Memory B cell (primary cell): Measurements from ENCODE around the gene PALLD.
A peak's percentile ranks its signal among the peaks of the same experiment; 100 is the strongest.
"Not testable (repeated sequence)": the region's sequence is repeated elsewhere in the genome, so short reads cannot be mapped to it uniquely, and the experiment has no call there.

ENCODE experiments used
- ATAC-seq: fragments of 150-1000 bp; cut with Tn5 transposase; 2 replicates; pipeline ENCODE4 v1.10.0; 2021; ENCODE audit warnings: low read depth, mild to moderate bottlenecking, moderate library complexity
- DNase-seq, 2 donors: peaks; one replicate each; pipeline ENCODE4 v3.0.0; 2022; ENCODE audit warnings: low spot score in 2 of 2
- H3K27ac Mint-ChIP-seq: one replicate; pipeline ENCODE4 v1.8.0; 2022; ENCODE audit warnings: mild to moderate bottlenecking, moderate library complexity, mixed read lengths
- H3K27me3 Mint-ChIP-seq: one replicate; pipeline ENCODE4 v1.8.0; 2022; ENCODE audit warnings: mixed read lengths
- H3K36me3 Mint-ChIP-seq: one replicate; pipeline ENCODE4 v1.8.0; 2022; ENCODE audit warnings: mild to moderate bottlenecking, mixed read lengths
- H3K4me1 Mint-ChIP-seq: one replicate; pipeline ENCODE4 v1.8.0; 2022; ENCODE audit warnings: mixed read lengths
- H3K4me3 Mint-ChIP-seq: one replicate; pipeline ENCODE4 v1.8.0; 2022; ENCODE audit warnings: mild to moderate bottlenecking, moderate library complexity, mixed read lengths
- H3K9me3 Mint-ChIP-seq: one replicate; pipeline ENCODE4 v1.8.0; 2022; ENCODE audit warnings: mixed read lengths

Gene PALLD

DNA sequence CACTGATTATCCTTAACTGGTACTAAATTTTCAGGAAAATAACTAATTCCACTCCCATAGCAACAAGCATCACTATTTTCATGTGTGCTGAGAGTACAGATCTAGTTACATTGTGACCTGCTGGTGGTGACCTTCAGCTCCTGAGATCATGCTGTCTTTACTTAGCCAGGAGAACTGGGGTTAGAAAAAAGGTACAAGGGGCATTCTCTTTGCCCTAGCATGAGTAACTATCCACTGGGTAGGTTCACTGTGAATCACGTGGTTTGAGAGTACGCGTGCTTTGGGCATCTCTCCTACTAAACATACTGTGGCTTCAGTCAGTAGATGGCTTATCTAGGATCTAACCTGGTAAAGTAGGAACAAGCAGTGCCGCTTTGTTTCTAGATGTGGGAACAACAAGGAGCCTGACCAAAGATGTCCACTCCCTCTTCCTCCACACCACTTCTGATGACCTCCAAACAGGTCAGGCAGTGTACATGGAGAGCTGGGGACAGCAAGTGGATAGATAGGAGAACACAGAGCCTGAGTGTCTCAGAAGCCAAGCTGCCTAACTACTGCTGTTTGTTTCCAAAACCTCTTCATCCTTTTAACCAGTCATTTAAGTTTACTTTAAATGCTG is 423.0 kb downstream of the PALLD start:
- peaks cover 2% of the 10 kb centered on the region for H3K4me1 Mint-ChIP-seq
- ATAC-seq (no peak), DNase-seq (no peak)
- H3K27me3 Mint-ChIP-seq = no peaks in the 10 kb centered on the region
- H3K9me3 Mint-ChIP-seq = no peaks in the 10 kb centered on the region
- H3K36me3 Mint-ChIP-seq = no peaks in the 10 kb centered on the region
- no peak overlapping the region for H3K4me3 Mint-ChIP-seq
- no peak overlapping the region for H3K27ac Mint-ChIP-seq

DNA sequence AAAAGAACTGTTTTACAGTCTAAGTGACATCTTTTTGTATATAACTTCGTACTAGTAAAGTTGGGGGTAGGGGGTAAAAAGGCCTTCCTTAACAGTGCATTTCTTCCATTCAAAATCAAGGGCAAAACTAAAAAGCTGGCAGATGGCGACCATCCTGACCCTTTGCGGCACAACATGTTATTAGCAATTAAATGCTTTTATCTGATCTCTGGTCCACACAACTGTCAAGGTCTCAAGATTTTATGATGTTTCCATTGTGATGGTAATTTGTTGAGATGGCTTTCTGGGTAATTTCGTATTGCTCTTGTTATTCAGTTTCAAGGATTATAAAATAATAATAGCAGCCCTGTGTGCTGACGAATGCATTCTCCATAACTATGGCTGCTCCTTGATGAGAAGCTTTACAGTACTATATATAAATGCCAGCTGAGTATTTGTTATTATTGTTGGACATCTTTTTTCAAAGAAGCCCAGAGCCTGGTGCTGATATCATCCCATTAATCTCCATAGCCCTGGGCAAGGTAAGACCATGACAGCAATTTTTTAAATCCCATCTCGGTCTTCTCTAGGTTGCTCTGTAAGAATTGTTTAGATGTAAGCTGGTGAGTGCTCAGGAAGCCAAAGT is 423.7 kb downstream of the PALLD start:
- H3K36me3 Mint-ChIP-seq = no peaks in the 10 kb centered on the region

DNA sequence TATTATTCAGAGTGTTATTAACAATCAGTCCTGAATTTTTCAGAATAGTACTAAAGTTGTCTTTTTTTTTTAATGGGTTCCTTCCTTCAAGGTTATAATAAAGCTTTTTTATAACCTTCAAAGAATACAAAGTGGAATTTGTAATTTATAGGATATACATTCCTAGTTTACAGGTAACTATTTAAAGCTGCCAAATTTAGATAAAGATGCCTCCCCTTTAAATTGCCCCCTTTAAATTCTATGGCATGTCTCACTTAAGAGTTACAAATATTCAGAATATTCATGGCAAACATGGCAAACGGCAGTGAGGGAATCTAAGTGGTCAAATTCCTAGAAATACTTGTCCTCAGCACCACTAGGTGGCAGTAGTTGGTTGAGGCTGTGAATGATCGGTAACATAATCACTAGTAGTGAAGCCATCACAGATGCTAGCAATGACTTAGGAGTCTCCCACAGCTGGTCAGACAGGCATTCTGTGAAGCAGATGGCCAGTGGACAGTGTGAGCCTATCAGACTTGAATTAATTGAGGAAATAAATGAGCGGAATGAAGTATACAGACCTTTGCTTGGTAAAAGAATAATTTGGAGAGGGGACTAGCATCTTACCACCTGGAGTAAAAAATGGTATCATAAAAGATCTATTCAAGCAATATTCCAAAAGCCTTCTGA is 426.8 kb downstream of the PALLD start:
- Mint-ChIP-seq H3K27me3 (no peaks in the 10 kb centered on the region), H3K36me3 (no peaks in the 10 kb centered on the region), H3K4me1 (peaks cover 2% of the 10 kb centered on the region), H3K4me3 (no peak overlapping the region), H3K27ac (no peak overlapping the region), H3K9me3 (no peaks in the 10 kb centered on the region)
- ATAC-seq (peak; percentile 53), DNase-seq (peak; percentile 42 to 44)

More for the DNA sequence above, 423.7 kb downstream of the PALLD start:
- no peak overlapping the region for H3K4me3 Mint-ChIP-seq
- no peaks in the 10 kb centered on the region for H3K27me3 Mint-ChIP-seq
- no peaks in the 10 kb centered on the region for H3K9me3 Mint-ChIP-seq
- no peak overlapping the region for H3K27ac Mint-ChIP-seq
- H3K4me1 Mint-ChIP-seq = peaks cover 2% of the 10 kb centered on the region
- ATAC-seq = no peak
- DNase-seq = no peak

DNA sequence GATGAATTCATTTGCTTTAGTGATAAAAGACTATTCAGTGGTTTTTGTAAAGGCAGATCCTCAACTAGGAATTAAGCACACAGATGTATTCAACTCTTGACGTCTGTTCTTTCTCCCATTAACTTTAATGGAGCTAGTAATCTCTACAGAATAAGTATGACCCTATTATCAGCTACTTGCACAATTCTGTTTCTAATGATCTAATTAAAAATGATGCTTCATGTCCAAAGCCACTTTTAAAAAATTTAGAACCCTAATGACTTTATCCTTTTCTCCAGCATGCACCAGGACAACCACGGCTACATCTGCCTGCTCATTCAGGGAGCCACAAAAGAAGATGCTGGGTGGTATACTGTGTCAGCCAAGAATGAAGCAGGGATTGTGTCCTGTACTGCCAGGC is 427.8 kb downstream of the PALLD start:
- H3K4me3 Mint-ChIP-seq = no peak overlapping the region
- H3K36me3 Mint-ChIP-seq = no peaks in the 10 kb centered on the region
- H3K27me3 Mint-ChIP-seq = no peaks in the 10 kb centered on the region
- no peak overlapping the region for H3K27ac Mint-ChIP-seq
- peaks cover 2% of the 10 kb centered on the region for H3K4me1 Mint-ChIP-seq
- ATAC-seq (no peak), DNase-seq (no peak)
- H3K9me3 Mint-ChIP-seq = no peaks in the 10 kb centered on the region

- DNase-seq (no peak), ATAC-seq (no peak)
- Mint-ChIP-seq H3K27ac (no peak overlapping the region), H3K4me3 (no peak overlapping the region), H3K36me3 (no peaks in the 10 kb centered on the region), H3K9me3 (no peaks in the 10 kb centered on the region), H3K4me1 (peaks cover 2% of the 10 kb centered on the region), H3K27me3 (no peaks in the 10 kb centered on the region)
Measured at GRCh38 chr4:168925789-168926490, 429.1 kb downstream of the PALLD start.

DNA sequence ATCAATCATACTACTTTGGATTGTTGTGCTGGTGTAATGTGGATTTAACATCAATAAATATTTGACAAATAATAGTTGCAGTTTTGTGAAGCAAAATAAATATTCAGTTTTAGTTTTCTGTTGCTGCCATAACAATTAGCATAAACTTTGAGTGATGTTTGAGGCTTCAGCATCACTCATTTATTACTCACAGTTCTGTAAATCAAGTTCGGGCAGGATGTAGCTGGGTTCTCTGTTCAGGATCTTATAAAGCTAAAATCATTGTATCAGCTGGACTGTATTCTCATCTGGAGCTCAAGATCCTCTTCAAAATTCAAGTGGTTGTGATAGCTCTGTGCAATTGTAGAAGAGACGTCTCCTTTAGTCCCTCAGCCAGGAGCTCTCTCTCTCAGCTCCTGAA is 431.5 kb downstream of the PALLD start:
- DNase-seq = no peak
- Mint-ChIP-seq H3K36me3 (peaks cover 12% of the 10 kb centered on the region), H3K4me1 (peaks cover 2% of the 10 kb centered on the region), H3K9me3 (peaks cover 13% of the 10 kb centered on the region), H3K27me3 (no peaks in the 10 kb centered on the region), H3K27ac (no peak overlapping the region), H3K4me3 (no peak overlapping the region)
- no peak for ATAC-seq

GRCh38 chr4:168928875-168929274 is 432.0 kb downstream of the PALLD start:
- no peak overlapping the region for H3K4me3 Mint-ChIP-seq
- H3K27ac Mint-ChIP-seq = no peak overlapping the region
- H3K27me3 Mint-ChIP-seq = no peaks in the 10 kb centered on the region
- peaks cover under 1% of the 10 kb centered on the region for H3K4me1 Mint-ChIP-seq
- no peak for ATAC-seq
- peaks cover 12% of the 10 kb centered on the region for H3K36me3 Mint-ChIP-seq
- peaks cover 18% of the 10 kb centered on the region for H3K9me3 Mint-ChIP-seq
- no peak for DNase-seq

DNA sequence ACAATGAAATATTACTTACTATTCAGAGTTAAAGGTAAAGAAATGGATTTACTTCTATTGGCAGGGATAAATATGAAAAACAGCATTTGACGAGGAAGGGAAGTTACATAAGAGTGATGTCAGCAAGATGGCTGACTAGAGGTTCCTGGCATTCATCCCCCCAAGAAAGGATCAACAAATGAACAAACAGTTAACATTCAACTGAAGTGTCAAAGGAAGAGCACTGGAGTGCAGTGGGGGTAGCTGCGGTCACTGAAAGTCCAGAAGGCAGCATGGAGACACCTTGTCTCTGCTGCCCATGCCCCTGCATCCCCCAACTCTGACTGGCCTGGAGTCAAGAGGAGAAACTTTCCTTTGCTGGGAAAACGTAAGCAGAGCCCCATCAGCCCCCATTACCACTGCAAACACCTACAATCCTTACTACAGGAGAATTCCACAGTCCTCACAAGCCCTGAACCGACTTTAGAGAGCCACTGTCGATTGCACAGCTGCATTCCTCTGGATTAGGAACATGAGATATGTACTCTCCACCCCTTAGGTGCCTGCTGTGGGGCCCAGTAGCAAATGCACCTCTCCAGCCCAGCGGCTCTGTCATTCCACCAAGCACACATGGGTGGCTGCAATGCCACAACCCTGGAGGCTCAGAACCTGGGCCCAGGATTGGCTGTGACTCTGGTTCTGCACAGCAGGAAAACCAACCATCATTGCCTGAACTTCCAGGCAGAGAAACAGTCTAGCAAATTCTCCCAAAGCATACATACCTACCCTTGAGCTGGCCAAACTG is 433.8 kb downstream of the PALLD start:
- Mint-ChIP-seq H3K4me3 (no peak overlapping the region), H3K36me3 (peaks cover 14% of the 10 kb centered on the region), H3K27ac (no peak overlapping the region), H3K4me1 (no peaks in the 10 kb centered on the region), H3K27me3 (no peaks in the 10 kb centered on the region), H3K9me3 (peaks cover 20% of the 10 kb centered on the region)
- ATAC-seq (no peak), DNase-seq (no peak)

- Mint-ChIP-seq H3K4me1 (no peaks in the 10 kb centered on the region), H3K9me3 (peaks cover 20% of the 10 kb centered on the region), H3K4me3 (no peak overlapping the region), H3K27me3 (no peaks in the 10 kb centered on the region), H3K36me3 (peaks cover 15% of the 10 kb centered on the region), H3K27ac (no peak overlapping the region)
- ATAC-seq (no peak), DNase-seq (no peak)
Measured at GRCh38 chr4:168931215-168931650, 434.4 kb downstream of the PALLD start.

DNA sequence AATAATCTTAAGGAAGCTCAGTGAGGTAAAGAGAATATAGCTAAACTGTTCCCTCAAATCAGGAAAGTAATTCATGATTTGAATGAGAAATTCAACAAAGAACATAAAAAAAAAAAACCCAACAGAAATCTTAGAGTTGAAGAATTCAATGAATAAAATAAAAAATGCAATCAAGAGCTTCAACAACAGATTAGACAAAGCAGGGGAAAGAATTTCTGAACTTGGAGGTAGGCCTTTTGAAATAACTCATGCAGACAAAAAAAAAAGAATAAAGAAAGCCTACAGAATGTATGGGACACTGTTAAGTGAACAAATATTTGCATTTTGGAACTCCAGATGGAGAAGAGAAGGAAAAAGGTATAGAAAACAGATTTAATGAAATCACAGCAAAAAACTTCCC is 435.3 kb downstream of the PALLD start:
- Mint-ChIP-seq H3K27me3 (no peaks in the 10 kb centered on the region), H3K4me3 (no peak overlapping the region), H3K9me3 (peaks cover 26% of the 10 kb centered on the region), H3K4me1 (no peaks in the 10 kb centered on the region), H3K27ac (no peak overlapping the region), H3K36me3 (peaks cover 24% of the 10 kb centered on the region)
- ATAC-seq (no peak), DNase-seq (no peak)

- no peaks in the 10 kb centered on the region for H3K4me1 Mint-ChIP-seq
- no peaks in the 10 kb centered on the region for H3K27me3 Mint-ChIP-seq
- no peak for DNase-seq
- ATAC-seq = no peak
- H3K27ac Mint-ChIP-seq = no peak overlapping the region
- no peak overlapping the region for H3K4me3 Mint-ChIP-seq
- peaks cover 30% of the 10 kb centered on the region for H3K9me3 Mint-ChIP-seq
- H3K36me3 Mint-ChIP-seq = peaks cover 29% of the 10 kb centered on the region
Measured at GRCh38 chr4:168933423-168933822, 436.6 kb downstream of the PALLD start.

GRCh38 chr4:168937473-168937872 is 440.6 kb downstream of the PALLD start:
- not testable (repeated sequence) for H3K27ac Mint-ChIP-seq, ATAC-seq, H3K4me1 Mint-ChIP-seq, H3K27me3 Mint-ChIP-seq, DNase-seq, H3K4me3 Mint-ChIP-seq
- Mint-ChIP-seq H3K36me3 (peaks cover 36% of the 10 kb centered on the region), H3K9me3 (peaks cover 31% of the 10 kb centered on the region)

DNA sequence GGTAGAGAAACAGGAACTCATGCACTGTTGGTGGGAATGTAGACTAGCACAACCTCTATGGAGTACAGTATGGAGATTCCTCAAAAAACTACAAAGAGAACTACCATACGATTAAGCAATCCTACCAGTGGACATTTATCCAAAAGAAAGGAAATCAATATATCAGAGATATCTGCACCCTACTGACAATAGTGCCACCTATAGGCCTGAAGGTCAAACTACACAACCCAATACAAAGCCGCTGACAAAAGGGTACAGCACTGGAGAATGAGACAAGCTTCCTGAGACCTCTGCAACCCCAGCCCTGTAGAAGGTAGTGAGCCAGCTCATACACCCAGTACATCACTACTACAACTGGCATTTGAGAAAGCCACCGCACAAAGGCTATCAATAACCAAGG is 446.1 kb downstream of the PALLD start:
- Mint-ChIP-seq H3K27me3 (no peaks in the 10 kb centered on the region), H3K27ac (no peak overlapping the region), H3K9me3 (peaks cover 12% of the 10 kb centered on the region), H3K4me1 (no peaks in the 10 kb centered on the region), H3K4me3 (no peak overlapping the region), H3K36me3 (peaks cover 17% of the 10 kb centered on the region)
- no peak for ATAC-seq
- no peak for DNase-seq
